NCI-H345 treated with DMSO at 0.1 percent for 48 hours (cell line): Measurements from ENCODE around the gene FLVCR1.
"Not testable (repeated sequence)": the region's sequence is repeated elsewhere in the genome, so short reads cannot be mapped to it uniquely, and the experiment has no call there.

Experiments
- DNase-seq: peaks from one replicate; lab custom pipeline; 2025; ENCODE audit not compliant: unreplicated experiment; lab: John Stamatoyannopoulos, UW

Gene FLVCR1

GRCh38 chr1:212858461-212859265, 588 bp downstream of the FLVCR1 start:
- peak; percentile 21 for DNase-seq

GRCh38 chr1:212860713-212861581, 2.9 kb downstream of the FLVCR1 start:
- DNase-seq = peak; percentile 82

GRCh38 chr1:212862111-212862690, 4.1 kb downstream of the FLVCR1 start:
- DNase-seq = no peak

GRCh38 chr1:212863345-212863744, 5.3 kb downstream of the FLVCR1 start:
- not testable (repeated sequence) for DNase-seq

GRCh38 chr1:212864201-212864600, 6.1 kb downstream of the FLVCR1 start:
- DNase-seq = no peak

- no peak for DNase-seq
Measured at GRCh38 chr1:212867192-212867591, 9.1 kb downstream of the FLVCR1 start.

GRCh38 chr1:212871976-212872375, 13.9 kb downstream of the FLVCR1 start:
- no peak for DNase-seq

- no peak for DNase-seq
Measured at GRCh38 chr1:212873518-212873917, 15.4 kb downstream of the FLVCR1 start.

GRCh38 chr1:212878418-212878817, 20.3 kb downstream of the FLVCR1 start:
- no peak for DNase-seq

GRCh38 chr1:212879947-212880690, 22.0 kb downstream of the FLVCR1 start:
- no peak for DNase-seq

GRCh38 chr1:212884592-212884991, 26.5 kb downstream of the FLVCR1 start:
- DNase-seq = no peak

- no peak for DNase-seq
Measured at GRCh38 chr1:212892108-212892507, 34.0 kb downstream of the FLVCR1 start.

GRCh38 chr1:212899845-212900244, 41.8 kb downstream of the FLVCR1 start:
- DNase-seq = no peak

GRCh38 chr1:212901290-212901689, 43.2 kb downstream of the FLVCR1 start:
- no peak for DNase-seq

GRCh38 chr1:212902054-212902453, 44.0 kb downstream of the FLVCR1 start:
- no peak for DNase-seq

- no peak for DNase-seq
Measured at GRCh38 chr1:212903664-212904063, 45.6 kb downstream of the FLVCR1 start.

- not testable (repeated sequence) for DNase-seq
Measured at GRCh38 chr1:212908071-212908470, 50.0 kb downstream of the FLVCR1 start.

- no peak for DNase-seq
Measured at GRCh38 chr1:212908971-212909370, 50.9 kb downstream of the FLVCR1 start.

- no peak for DNase-seq
Measured at GRCh38 chr1:212909652-212910063, 51.6 kb downstream of the FLVCR1 start.

GRCh38 chr1:212910213-212910612, 52.1 kb downstream of the FLVCR1 start:
- not testable (repeated sequence) for DNase-seq

- not testable (repeated sequence) for DNase-seq
Measured at GRCh38 chr1:212913638-212914037, 55.6 kb downstream of the FLVCR1 start.
